GM12875 (cell line): ENCODE measurements around the gene RTL10.

Experiments
- H3K4me3 ChIP-seq: one replicate; pipeline ENCODE4 v1.5.1; 2011; ENCODE audit warnings: low read depth, low read length, control low read depth
- TF ChIP-seq, protein P1 (sequence below): IDR thresholded peaks from 2 replicates; pipeline ENCODE4 v1.5.1; 2011; ENCODE audit warnings: low read depth, mild to moderate bottlenecking, control low read depth, inconsistent platforms, low read length, moderate library complexity, borderline replicate concordance; ENCODE audit not compliant: insufficient read depth

RTL10 gene

DNA sequence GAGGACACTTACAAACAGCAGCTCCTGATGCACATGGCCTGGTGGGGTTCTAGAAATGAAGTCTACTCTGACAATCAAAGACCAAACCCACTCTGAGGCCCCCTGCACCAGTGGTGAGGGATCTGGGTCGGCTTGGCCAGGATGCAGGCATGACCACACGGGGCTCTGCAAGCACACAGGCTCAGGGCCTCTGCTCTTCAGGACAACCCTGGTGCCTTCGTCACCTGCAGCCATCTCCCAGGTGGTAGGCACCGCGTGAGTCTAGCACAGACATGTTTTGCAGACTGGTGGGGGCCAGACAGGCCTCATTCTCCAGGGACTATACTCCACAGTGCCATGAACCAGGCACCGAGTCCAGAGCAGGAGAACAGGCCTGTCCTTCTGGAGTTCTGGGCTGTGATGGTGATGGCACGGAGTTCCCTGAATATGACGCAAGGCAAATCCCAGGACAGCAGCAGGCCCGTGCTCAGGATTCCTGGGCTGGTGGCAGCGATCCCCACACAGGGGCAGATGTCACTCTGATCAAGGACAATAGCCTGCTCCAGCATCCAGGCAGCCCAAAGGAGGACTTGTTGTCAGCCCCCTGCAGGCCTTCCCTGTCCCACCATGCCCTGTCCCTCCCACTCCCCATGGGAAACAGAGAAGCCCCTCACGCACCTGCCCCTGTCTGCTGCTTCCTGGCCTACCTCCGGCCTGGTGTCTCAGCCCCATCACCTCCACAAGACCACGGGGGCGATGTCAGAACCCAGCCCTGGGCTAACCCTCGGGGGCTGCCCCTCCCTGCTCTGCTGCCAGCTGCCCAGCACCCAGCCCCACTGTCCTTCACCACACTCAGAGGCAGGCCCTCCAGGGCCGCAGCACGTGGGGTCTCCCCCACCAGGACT, 36.1 kb downstream of the RTL10 start:
- no peak overlapping the region for H3K4me3 ChIP-seq
- TF ChIP-seq, protein P1, sequence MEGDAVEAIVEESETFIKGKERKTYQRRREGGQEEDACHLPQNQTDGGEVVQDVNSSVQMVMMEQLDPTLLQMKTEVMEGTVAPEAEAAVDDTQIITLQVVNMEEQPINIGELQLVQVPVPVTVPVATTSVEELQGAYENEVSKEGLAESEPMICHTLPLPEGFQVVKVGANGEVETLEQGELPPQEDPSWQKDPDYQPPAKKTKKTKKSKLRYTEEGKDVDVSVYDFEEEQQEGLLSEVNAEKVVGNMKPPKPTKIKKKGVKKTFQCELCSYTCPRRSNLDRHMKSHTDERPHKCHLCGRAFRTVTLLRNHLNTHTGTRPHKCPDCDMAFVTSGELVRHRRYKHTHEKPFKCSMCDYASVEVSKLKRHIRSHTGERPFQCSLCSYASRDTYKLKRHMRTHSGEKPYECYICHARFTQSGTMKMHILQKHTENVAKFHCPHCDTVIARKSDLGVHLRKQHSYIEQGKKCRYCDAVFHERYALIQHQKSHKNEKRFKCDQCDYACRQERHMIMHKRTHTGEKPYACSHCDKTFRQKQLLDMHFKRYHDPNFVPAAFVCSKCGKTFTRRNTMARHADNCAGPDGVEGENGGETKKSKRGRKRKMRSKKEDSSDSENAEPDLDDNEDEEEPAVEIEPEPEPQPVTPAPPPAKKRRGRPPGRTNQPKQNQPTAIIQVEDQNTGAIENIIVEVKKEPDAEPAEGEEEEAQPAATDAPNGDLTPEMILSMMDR, result no peak

DNA sequence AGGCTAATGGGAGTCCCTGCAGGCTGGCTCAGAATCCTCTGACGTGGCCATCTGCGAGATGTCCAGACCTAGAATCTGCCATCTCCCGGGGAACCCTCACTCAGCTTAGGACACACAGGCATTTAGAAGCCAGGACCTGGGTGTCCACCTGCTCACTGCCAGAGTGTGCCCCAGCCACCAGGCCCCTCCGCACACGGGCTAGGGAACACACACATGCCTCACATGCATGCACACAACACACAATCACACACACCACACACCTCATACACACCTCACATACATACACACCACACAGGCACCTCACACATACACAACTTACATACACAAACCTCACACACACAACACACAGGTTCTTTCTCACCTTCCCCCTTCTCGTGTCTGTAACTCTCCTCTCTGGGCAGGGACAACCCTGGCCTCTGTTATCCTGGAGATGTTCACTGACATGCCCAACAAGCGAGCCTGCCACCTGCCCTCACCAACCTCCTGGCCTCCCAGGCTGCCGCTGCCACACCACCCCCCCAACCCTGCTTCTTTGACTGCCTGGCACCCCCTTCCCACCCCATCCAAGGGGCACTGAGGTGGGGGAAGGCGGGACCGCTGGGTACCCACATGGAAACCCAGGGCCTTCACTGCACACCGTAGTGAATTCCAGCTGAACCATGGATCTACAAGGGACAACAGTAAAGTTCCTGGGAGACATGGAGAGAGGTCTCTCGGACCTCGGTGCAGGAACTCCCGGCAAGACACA, 38.1 kb downstream of the RTL10 start:
- H3K4me3 ChIP-seq, result no peak overlapping the region
- TF ChIP-seq, protein P1, result no peak

DNA sequence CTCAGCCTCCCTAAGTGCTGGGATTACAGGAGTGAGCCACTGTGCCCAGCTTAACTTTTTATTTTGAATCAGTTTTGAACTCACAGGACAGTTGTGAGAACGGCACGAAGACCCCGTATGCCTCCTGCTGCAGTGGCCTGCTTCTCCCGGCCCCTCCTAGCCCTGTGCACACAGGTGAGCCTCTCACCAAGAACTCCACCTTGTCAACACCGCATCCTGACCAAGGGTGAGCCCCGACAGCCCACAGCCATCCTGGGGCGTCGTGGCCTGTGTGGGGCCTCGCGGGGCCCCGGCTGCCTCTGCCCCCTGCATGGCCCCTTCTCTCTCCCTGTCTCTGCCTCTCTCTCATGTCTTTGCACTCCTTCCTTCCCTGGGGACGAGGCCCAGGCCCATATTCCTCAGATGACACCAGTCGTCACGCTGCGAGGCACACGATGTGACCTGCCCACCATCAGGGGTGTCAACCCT, 38.8 kb downstream of the RTL10 start:
- TF ChIP-seq, protein P1, result no peak
- no peak overlapping the region for H3K4me3 ChIP-seq

DNA sequence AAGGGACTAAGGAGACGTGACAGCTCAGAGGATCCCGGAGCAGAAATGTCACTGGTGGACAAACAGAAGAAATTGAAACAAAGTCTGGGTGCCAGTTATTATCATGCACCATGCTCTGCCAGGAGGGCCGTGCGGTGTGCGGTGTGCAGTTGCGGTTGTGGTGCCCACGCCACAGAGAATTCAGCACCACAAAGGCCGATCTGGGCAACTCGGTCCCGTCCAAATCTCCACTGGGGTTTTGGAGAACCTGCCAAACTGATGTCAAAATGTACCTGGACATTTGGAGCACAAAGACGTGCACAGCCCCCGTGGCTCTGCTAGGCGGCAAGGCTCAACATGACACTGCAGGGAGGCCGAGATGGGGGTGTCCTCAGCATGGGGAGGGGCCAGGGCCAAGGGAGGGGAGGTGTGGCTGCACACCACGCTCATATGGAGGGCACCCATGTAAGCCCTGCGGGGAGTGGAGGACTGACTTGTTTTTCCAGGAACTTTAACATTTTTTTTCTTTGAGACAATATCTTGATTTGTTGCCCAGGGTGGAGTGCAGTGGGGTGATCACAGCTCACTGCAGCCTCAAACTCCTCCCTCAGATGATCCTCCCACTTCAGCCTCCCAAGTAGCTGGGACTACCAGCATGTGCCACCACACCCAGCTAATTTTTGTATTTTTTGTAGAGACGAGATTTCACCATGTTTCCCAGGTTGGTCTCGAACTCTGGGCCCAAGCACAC, 39.4 kb downstream of the RTL10 start:
- TF ChIP-seq, protein P1, result no peak
- H3K4me3 ChIP-seq, result no peak overlapping the region

DNA sequence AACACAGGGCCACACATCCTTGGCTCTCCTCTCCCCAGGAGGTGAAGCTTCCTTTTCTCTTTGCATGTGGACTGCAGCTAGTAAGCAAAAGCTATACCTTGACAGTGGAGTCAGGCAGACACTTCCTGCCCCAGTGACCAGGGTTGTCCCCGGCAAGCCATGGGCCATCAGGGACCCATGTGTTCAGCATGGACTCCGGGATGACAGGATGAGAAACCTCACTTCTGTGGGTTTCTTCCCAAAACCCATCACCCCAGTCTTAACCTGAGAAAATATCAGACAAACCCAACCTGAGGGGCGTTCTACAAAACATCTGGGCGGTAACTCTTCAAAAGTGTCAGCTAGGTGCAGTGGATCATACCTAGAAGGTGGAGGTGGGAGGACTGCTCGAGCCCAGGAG, 40.2 kb downstream of the RTL10 start:
- no peak overlapping the region for H3K4me3 ChIP-seq
- TF ChIP-seq, protein P1, result no peak

DNA sequence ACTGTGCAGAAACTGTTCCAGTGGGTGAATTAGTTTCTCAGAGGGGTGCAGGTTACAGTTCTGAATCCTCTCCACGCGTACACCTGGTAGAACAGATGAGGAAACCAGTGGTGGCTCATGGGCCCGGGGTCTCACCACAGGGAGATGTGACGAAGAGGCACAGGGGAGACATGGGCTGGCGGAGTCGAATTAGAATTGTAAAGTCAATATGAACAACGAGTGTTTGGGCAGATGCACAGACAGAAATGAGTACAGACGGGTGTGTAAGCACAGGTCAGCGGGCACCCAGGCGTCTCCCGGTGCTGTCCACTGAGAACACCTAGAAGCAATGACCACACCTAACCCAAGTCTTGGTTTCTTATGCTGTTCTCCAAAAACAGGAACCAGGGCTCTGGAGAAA, 41.8 kb downstream of the RTL10 start:
- TF ChIP-seq, protein P1, result no peak
- no peak overlapping the region for H3K4me3 ChIP-seq
